ENCODE data around the gene DOK5.
"Not testable (repeated sequence)": the region's sequence is repeated elsewhere in the genome, so short reads cannot be mapped to it uniquely, and the experiment has no call there.

The DOK5 gene

DNA sequence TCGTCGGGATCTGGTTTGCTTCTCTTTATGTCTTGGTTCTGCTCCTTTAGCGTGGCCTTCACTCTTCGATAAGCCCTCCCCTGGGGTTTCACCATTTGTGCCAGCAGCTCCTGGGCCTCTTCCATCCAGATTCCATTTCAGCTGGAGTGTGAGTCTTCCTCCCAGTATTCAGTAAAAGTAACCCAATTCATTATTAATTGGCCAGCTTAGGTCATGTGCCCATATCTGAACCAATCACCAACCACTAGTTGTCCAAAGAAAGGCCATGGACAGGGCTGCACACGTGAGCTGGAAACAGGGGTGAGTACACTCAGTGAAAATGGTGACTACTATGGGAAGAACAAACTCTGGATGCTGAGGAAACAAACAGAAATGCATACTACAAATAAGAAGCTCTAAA lies 2.8 kb upstream of the DOK5 start:
- DNase-seq, result no peak

DNA sequence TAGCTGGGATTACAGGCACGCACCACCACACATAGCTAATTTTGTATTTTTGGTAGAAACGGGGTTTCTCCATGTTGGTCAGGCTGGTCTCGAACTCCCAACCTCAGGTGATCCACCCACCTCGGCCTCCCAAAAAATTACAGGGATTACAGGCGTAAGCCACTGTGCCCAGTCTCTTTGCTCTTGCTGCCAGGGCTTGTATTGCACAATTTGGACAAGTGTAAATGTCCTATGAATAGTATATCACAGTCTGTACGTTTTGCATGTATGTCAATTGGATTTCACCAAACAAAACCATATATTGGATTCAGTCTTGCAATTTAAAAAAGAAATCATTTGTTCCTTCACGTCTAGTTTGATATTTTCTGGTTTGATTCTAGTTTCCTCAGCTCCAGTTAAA lies 2.1 kb upstream of the DOK5 start:
- no peak for DNase-seq

DNA sequence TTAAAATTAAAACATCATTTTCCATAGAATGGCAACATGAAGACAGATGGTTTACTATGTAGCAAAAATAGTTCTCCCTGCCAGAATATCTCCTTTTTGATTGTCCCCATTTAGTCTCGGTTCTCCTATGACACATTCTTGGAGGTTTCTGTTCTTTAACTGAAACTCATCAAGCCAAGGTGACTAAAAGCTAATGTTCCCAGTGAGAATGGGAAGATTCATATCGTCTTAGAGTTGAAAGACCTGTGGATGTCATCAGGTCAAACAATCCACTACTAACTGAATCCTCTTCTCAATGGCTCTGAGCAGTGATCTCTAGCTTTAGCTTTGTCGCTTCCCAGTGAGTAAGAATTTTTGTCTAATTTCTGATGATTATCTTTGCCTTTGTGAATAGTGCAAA lies 1.3 kb upstream of the DOK5 start:
- DNase-seq, result no peak

DNA sequence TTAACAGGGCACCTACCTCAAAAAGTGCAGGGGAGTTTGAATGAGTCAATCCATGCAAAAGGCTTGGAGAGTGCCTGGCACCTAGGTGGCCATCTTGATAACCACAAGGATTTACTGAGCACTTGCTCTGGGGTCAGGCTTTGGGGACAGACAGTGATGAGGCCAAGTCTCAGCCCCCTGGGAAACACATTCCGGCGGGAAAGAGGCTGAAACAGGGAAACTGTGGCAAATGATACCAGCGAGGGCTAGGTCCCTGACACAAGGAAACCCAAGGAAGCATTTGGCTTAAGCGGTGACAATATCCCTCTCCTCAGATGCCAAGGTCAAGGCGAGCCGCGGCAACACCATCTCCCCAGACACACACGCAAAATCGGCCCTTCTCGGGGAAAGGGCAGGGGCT lies 527 bp upstream of the DOK5 start:
- no peak for DNase-seq

DNA sequence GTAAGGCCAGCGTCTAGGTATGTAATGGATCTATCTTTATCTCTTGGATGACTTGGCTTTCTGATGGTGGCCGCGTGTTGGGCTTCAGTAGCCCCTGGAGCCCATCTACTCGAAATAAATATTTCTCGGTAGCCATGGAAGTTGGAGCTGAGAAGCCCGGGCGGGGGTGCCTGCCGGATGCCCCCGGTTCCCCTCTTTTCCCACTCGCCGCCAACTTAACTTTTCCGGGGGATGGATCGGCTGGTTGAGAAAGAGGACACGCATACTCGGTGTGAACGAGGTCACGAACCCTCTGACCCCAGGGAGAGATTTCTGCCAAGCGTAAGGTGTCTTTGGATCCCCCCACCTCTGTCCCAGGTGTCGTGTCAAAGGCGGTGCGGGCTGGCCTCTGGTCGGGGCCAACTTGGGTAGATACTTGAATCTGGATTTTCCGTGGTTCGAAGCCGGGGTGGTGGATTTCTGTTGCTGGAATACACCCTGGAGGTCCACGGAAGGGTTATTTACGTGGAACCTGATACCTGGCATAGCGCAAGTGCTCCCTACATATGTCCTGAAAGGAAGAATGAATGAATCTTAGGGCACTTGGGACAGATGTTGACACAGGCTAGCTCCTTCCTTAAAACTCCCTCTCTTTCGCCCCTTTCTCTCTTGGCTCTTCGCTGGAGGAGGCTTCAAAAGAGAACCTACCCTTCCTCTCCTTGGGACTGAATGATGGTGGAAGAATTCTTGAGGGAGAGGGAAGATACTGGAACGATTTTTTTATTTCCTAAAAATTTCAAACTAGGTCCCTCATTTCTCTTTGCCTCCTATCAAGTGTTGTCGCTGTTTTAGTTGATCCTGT lies 996 bp downstream of the DOK5 start:
- DNase-seq, result peak in 1 of 2 experiments; percentile 19

DNA sequence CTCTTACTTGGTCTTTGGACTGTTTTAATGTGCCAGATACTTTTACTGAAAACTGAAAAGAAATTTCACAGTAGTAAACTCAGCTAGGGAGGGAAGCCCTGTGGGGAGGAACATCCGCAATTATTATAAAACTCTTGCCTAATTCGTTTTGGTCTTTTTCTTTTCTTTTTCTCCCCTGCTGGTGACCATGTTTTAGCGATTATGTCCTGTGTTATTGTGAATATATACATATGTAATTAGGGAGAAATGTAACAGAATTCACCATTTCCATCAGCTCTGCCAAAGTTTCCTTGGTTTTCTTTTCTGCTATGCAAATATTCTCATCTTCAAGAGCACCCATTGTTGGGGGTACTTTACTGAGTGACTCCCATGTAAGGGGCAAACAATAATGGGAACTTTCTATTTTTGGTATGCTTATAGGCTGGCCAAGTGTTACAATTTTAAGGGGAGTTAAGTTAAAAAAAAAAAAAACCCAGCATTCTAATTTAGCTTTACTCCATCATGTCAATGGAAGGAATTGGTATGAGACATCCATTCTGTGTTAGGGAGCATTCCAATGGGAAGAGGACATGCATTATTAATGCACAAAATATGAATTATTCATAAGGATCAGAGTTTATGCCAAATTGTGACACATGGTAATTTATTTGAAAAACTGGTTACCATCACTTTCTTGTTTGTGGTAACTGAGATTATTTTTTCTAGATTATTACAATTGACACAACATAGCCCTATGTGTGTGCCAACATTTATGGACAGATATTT lies 2.0 kb downstream of the DOK5 start:
- DNase-seq, result no peak

DNA sequence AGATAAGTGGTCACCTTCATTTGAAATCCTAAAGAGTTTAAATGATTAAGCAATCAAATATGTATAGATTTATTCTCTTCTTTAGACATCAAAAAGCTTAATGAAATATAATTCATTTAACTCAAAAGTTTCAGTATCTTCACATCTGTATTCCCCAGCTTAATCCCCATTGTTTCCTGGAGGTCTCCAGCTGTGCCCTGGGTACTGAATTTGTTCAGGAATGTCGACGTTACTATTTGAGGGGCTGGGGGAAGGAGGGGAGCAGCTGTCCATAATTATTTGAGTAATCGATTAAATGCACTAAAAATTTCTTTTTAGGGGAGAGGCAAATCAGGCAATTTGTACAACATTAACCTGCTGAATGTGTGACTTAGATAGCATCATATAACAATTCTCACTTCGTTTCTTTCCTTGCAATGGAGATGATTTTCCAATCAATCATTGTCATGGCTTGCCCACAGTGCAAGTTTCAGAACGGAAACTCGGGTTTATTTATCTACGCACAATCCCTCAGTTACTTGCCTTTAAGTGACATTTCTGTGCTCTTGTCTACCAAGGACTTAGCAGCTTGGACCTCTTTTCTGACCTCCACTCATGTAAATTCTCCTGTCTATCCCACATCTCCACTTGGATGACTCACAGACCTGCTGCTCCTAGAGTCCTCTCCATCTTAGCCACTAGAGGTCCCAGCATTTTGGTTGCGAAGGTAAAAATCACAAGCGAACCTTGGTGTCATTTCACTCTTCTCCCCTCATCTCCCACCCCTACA lies 3.9 kb downstream of the DOK5 start:
- DNase-seq, result no peak

DNA sequence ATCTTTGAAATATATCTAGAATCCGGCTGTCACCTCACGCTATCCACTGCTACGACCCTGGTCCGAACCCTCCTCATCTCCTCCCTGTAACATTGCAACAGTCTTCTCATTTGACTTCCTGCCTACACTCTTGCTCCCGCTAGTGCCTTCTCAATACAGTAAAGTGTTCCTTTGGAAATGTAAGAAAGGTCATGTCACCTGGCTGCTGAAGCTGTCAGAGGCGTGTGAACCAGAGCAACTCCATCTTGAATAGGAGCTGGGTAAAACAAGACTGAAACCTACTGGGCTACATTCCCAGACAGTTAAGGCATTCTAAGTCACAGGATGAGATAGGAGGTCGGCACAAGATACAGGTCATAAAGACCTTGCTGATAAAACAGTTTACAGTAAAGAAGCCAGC lies 4.5 kb downstream of the DOK5 start:
- DNase-seq, result not testable (repeated sequence)

DNA sequence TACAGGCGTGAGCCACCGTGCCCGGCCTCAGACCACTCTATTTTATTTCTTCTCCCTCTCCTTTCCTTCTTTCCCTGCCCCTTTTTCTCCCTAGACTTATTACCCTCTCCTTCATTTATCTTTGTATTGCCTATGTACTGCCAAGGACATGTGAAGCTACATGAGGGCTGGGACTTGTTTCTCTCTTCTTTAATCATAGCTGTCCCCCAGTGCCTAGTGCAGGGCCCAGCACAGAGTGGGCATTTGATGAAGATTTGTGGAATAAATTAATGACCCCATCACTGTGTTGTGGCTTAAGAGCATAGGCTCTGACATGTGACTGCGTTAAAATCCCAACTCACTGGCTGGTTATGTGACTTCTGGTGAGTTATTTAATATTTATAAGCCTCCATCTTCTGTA lies 6.0 kb downstream of the DOK5 start:
- DNase-seq, result no peak

DNA sequence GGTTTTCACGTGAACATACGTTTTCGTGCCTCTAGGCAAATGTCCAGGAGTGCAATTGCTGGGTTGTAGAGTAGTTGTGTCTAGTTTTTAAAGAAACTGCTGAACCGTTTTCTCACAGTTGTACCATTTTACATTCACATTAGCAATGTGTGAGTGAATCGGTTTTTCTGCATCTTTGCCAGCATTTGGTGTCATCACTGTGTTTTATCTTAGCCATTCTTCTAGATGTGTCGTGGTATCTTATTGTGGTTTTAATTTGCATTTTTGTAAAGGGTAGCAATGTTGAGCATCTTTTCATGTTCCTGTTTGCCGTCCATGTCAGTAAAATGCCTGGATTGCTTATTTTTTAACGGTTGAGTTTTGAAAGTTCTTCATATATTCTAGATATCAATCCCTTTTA lies 10.2 kb downstream of the DOK5 start:
- DNase-seq, result no peak

DNA sequence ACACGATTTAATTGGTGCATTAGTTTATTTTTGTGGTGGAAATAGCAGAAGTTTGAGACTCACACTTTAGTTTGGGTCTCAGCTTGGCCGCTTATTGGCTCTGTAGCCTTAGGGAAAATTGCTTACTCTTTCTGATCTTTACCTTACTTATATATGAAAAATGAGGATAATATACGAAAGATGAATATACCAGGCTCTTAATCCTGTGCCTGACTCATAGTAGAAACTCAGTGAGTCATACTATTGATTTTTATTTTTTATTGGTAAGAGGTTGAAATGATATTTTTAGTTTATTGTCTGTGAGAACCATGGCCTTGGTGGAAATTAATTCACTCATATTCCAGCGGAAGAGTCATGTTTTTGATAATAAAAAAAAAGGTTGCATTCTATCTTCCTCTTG lies 11.2 kb downstream of the DOK5 start:
- DNase-seq, result no peak

DNA sequence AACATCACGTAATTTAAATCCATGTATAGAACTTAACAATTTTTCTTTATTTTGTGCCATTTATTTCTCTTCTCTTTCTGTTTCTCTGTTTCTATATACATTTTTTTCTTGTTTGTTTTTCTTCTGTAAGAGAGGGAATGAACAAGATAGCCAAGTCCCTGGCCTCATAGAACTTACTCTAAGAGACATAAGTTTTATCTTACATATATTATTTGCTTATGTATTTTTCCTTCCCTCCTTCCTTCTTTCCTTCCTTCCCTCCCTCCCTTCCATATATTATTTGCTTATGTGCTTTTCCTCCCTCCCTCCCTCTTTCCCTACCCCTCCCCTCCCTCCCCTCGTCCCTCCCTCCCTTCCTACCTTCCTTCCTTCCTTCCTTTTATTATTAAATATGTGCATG lies 13.0 kb downstream of the DOK5 start:
- no peak for DNase-seq

DNA sequence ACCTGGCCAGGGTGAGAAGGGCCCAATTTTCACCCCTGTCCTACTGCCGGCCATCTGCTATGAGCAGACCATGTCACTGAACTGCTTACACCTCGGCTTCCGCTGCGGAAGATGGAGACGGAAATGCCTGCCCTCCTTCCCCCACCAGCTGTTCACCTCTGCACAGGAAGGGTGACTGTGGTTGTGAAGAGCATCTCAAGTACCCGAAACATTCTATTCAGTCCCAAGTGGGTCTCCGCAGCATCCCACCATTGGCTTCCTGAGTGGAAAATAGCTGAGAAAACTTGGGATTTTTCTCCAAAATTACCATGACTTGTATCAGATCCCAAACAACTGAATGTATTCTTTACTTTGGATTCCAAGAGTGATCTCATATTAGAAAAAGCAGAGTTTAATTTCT lies 16.1 kb downstream of the DOK5 start:
- no peak for DNase-seq

DNA sequence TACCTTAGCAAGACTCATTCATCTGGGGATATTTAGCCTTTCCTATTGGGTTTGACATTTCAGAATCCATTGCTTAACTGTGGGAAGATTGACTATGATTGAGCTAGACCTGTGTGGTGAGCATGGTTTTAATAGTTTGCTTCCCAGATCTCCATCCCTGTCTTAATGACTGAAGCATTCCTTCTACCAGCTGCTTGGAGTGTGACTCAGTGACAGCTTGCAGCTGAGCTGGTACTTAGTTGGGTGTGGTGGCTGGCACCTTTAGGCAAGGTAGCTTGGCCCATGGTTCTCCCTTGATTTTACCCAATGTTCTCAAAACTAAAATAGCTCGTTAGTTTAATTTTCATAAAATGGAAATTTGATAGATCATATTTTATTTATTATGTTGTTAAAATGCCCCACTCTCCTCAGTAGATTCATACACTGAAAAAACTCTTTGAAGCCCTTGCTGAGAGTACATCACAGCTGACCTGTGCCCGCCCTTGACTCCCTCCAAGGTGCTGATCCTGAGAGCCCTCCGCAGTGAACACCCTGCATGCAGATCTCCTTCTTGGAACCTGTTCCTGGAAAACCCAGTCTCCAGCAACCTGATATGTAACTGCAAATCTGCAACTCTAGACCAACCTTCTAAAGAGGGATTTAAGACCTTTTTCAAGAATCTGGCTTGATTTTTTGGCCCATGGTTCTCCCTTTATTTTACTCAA lies 19.1 kb downstream of the DOK5 start:
- DNase-seq, result no peak

DNA sequence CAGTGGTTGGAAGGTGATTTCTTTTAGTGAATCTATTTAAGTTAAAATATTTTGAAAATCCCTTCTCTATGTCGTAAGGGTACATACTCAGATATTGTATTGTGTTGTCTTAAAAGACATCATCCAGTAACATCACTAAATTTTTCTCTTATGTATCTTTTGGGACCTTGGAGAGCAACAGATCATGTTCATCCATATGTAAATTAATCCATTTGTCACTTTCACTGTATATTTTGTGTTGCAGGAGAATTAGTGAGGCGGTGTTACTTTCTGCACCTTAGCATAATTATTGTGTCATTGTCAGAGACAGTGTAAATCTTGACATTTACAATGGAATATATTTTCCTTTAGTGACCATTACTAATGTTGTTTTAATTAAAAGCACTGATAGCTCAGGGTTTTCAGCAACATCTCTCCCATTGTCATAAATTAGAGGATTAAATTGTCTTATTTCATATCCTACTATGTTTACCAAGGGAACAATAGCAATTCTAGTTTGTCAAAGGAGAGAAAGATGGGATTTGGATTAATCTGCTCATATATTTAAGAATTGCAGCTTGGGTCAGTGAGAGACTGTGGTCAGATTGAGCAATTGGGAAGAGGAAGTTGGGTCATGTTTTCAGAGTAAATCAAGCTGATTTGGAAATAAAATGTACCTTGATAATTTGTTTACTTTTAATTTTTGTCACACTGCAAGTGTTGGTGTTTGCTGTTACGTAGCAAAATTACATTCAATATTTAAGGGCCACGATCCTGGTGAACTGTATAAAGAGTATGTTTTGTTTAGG lies 22.7 kb downstream of the DOK5 start:
- DNase-seq, result no peak

DNA sequence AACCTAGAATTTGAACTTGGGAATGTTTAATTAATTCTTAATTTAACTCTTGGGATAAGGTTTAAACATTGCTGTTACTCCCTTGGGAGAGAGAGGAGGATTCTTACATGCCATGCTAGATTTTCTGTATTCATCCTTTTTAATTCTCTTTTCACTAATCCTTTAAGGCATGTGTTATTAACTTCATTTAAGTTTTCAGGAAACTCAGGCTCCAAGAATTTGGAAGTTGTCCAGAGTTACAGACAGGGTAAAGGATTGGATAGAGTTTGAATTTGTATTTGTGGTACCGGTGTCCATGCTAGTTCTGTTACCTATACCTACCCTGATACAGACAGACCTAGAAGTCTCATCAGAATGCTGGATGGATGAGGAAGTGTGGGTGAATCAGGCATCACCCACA lies 23.7 kb downstream of the DOK5 start:
- DNase-seq, result no peak

DNA sequence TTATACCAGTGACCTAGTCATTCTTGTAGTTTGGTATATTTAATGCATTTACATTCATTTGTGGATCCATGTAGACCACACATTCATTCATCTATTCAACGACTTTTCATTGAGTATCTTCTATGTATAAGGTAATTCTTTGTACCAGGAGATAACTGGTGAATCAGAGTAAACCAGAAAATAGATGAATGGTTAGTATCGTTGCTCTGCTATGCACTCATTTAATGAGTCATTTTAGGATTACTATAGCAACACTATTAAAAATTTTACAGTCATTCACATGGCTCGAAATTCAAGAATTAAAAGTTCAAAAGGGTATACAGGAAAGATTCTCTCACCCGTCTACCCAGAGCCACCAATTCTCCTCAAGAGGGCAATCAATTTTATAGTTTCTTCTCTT lies 26.8 kb downstream of the DOK5 start:
- no peak for DNase-seq

DNA sequence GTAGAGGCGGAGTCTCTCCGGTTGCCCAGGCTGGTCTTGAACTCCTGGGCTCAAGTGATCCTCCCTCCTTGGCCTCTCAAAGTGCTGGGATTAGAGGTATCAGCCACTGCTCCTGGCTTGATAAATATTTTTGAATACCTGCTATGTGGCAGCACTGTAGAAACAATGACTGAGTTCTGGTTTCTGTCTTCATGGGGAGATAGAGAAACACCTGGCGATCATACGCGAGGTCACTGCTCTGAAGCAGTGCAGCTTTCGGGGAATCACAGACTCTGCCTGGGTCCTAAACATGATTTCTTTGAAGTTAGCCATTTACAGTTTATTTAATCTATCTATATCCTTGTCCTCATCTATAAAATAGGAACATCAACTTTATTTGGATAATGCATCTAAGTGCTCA lies 31.2 kb downstream of the DOK5 start:
- no peak for DNase-seq

DNA sequence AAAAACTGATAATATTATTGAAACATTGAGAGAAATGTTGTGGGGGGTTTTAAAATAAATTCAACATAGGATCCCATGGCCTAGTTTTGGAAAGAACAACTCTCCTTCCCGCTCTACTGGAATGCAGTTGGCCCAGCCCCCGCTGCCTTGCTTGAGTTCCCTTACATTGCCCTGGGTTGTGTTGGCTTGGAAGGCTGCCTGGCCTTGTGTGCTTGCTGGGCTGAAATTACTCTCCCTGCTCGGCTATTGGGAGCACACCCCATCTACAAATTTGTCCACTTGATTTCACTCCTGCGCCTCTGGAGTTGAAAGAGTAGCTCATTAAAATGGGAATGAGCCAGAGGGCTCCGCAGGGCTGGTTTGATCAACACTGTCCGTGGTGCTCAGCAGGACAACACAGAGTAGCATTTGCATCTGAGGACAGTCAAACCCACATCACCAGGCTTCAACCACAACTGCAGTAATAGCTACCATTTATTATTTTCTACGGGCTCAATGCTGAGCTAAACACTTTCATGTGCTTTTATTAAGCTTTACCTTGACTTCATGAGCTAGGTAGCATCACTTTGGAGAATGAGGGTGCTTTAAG lies 35.2 kb downstream of the DOK5 start:
- DNase-seq, result no peak

DNA sequence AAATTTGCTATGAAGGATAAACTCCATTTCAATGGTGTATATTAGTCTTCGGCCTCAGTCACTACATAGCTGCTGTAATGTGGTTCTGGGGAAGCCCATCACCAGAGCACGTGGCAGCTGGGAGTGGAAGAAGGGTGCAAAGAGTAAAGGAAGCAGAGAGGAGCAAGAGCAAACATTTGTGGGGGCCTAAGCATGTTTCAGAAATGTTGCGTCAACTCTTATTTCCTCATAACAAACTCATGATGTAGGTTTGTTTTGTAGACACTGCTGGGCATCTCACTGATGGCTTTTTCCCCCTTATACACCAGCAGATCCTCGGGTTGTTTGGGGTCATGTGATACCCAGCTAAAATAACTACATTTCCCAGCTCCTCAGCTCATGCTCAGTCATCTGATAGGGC lies 37.3 kb downstream of the DOK5 start:
- no peak for DNase-seq

DNA sequence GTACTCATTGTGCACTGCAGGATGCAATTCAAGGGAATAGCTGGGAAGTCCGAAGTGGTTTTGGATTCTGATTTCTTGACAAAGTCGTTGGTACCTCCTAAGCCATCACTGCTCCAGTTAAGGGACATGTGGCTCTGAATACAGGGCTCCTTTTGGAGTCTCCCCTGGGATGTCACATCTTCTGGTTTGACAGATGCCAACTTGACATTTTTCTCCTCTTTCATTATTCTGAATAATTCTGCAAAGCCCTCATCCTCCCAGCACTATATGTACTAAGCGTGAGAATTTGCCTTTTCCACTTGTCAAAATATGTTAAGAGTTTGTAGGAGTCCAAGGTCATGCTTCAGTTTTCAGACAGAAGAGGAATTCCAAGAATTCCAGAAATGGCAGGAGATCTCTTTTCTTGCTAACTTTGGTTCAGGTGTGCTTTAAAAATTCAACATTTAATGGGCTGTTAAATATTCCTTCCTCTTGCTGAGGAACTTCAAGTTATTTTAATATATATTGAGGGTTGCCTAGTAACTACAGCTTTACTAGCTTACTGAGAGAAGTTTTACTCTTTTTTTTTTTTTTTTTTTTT lies 38.7 kb downstream of the DOK5 start:
- DNase-seq, result no peak

All from NCI-H524 (cell line).